ENCODE measurements around the gene MAP3K21.

DNA sequence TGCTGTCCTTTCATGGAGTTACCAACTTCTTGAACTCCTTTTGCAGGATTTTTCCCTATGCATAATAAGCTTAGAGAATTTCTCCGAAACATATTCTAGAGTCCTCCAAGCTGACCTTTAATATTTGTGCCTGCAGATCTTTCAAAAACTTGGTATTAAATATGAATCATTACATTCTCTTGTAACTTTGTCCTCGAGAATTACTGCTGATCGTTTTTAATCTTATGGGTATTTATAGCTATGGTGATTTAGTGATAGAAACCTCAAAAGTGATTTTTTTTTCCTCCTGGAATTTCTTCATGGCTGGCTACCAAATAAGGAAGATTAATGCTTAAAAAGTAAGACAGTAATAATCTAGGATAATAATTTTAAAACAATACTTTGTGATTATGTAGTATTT is 39.1 kb downstream of the MAP3K21 start:
- TF ChIP-seq, protein P1, sequence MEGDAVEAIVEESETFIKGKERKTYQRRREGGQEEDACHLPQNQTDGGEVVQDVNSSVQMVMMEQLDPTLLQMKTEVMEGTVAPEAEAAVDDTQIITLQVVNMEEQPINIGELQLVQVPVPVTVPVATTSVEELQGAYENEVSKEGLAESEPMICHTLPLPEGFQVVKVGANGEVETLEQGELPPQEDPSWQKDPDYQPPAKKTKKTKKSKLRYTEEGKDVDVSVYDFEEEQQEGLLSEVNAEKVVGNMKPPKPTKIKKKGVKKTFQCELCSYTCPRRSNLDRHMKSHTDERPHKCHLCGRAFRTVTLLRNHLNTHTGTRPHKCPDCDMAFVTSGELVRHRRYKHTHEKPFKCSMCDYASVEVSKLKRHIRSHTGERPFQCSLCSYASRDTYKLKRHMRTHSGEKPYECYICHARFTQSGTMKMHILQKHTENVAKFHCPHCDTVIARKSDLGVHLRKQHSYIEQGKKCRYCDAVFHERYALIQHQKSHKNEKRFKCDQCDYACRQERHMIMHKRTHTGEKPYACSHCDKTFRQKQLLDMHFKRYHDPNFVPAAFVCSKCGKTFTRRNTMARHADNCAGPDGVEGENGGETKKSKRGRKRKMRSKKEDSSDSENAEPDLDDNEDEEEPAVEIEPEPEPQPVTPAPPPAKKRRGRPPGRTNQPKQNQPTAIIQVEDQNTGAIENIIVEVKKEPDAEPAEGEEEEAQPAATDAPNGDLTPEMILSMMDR (IDR thresholded peaks at IDR 0.05; ENCODE audit: poor library complexity, severe bottlenecking): no peak
- TF ChIP-seq EZH2 (IDR thresholded peaks at IDR 0.05; ENCODE audit: borderline replicate concordance, insufficient read depth, low read length, poor library complexity, severe bottlenecking) (no peak), EP300 (conservative IDR thresholded peaks at IDR 0.05; ENCODE audit: poor library complexity, severe bottlenecking) (no peak), POLR2AphosphoS5 (IDR thresholded peaks at IDR 0.05) (no peak), MXI1 (conservative IDR thresholded peaks at IDR 0.05; ENCODE audit: poor library complexity, severe bottlenecking) (no peak), TAF1 (IDR thresholded peaks at IDR 0.05; ENCODE audit: low read depth) (no peak), RAD21 (conservative IDR thresholded peaks at IDR 0.05) (no peak), SMC3 (conservative IDR thresholded peaks at IDR 0.05; ENCODE audit: poor library complexity) (no peak)

All from neural cell (in vitro differentiated cells).